Activated CD4-positive, alpha-beta T cell treated with anti-CD3 and anti-CD28 coated beads, Interleukin-2, amount 50 U/mL, for 24 hours (primary cell): ENCODE measurements around the gene SERPIND1.
"Not testable (repeated sequence)": the region's sequence is repeated elsewhere in the genome, so short reads cannot be mapped to it uniquely, and the experiment has no call there.

ENCODE experiments used
- DNase-seq, 2 donors: peaks; one replicate each; pipeline ENCODE4 v3.0.0-alpha.2; 2020; ENCODE audit warnings: low read depth in 1 of 2, low spot score in 1 of 2

The SERPIND1 gene

DNA sequence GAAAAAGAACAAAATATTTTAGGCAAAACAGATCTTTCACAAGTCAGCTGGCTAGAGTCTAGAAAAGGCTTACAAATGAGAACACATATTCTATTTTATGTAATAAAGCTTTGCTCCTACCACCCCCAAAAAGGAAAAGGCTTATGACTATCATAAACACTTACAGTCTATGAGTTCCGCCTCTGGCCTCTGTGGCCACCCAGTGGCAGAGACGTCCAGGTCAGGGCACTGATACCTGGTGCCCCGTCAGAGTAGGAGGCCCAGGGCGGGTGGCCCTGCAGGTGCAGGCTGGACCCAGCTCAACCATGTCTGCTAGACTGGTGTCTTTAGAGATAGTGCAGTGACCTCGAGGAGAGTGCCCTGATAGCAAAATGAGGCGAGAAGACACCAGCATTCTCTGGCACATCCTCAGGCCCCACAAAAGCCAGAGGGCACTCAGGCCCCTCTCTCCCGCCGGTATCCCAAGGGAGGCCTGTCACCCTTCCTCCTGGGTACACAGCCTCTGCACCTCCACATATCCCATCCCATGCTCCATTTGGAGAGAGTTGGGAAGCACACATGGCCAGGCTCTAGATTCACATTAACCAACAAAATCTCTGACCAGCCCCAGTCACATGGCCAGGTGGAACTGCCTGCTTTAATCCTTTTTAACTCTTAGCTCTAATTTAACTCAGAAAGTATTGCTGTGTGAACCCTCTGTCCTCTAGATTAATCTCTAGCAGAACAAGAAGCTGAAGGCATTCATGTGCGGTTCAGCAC is 27.3 kb upstream of the SERPIND1 start:
- DNase-seq, result no peak

DNA sequence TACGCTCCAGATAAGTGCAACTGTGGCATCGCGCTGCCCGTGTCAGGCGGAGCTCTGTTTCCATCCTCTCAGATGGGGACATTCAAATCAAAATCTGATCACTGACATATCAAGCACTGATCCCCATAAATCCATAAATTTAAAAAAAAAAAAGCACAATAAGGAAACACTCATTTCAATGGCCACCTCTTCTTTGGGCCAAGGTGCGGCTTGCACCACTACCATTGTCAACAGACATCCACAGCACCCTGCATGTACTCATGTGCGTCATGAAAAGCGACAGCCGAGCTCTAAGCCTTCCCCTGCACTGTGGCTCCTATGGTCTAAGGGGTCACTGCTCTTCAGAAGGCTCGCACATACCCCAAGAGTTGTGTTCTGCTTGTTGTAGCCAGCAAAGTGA is 26.7 kb upstream of the SERPIND1 start:
- no peak for DNase-seq

GRCh38 chr22:20748082-20748481 is 25.8 kb upstream of the SERPIND1 start:
- no peak for DNase-seq

GRCh38 chr22:20748731-20749428 is 25.0 kb upstream of the SERPIND1 start:
- DNase-seq, result no peak

DNA sequence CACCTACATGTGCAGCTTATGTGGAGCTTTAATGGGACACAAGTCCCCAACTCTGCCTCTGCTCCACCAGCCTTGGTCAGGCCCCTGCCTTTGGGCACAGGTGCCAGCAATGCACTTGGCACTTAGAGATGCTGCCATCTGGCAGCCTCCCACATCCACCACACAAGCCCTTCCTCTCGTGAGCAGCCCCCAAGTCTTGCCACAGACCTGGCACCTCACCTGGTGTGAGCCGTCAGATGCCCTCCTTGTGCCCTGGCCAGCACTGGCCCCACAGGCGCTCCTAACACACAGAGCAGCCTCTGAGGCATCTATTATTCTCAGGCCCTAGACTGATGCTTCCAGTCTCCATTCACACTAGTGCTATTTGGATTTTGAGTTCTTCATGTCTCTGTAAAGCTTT is 24.5 kb upstream of the SERPIND1 start:
- DNase-seq, result no peak

DNA sequence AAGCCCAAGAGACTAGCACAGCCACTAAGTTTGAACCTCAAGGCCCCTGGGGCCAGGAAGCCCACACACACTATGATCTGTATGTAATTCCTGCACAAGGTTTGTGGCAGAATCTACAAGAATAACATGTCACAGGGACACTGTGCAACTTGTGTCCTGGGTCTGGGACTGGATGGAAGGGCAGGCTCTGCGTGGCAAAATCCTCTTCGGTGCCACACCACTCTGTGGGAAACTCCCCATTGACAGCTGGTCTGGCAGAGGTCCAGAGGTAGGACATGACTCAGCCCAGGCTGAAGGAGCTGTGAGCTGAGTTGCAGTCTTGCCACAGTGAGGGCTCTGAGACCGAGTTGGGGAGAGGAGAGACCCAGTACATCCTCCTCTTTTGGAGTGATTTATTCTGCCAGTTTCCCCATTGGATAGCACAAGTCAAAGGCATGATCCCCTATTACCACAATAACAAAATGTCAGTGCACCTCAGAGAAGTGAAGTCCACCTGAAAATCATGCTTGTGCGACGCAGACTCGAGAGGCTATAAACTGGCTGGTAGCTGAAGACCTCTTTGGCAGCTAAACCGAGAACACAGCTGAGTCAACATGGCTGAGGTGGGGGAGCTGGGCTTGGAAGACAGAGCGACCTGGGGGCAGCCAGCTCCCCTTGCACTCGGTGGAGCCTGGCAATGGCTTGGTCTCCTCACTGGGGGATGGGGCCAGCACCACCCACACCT is 23.3 kb upstream of the SERPIND1 start:
- peak in 1 of 2 donors; percentile 14 for DNase-seq

DNA sequence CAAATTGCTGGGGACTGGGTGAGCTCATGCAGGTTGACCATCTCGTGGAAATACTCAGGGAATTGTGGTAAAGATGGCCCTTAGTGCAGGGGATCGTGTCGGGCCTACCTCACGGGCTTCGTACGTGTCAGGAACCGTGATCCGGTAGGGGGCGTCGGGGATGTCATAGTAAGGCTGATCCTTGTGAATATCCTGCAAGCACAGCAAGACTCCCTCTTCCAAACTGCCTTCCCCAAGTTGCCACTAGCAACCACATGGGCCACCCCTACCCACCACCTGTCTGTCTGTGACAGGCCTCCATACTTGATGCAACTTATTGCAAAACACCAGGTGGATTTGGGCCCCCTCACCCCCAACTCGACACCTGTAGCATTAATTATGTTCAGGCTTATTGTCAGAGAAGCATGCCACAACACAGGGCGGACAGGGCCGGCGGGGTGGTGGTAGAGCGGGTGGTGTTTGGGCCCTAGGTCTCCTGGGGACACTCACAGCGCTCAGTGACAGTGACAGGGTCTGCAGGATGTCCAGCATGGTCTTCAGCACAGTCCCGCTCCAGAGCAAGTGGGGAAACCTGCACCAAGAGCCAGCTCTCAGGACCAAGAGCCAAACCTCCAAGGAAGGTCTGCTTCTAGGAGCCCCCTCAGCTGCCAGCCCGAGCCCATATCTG is 22.6 kb upstream of the SERPIND1 start:
- DNase-seq, result no peak

- DNase-seq, result no peak
These were observed 21.7 kb upstream of the SERPIND1 start for GRCh38 chr22:20752104-20752741.

DNA sequence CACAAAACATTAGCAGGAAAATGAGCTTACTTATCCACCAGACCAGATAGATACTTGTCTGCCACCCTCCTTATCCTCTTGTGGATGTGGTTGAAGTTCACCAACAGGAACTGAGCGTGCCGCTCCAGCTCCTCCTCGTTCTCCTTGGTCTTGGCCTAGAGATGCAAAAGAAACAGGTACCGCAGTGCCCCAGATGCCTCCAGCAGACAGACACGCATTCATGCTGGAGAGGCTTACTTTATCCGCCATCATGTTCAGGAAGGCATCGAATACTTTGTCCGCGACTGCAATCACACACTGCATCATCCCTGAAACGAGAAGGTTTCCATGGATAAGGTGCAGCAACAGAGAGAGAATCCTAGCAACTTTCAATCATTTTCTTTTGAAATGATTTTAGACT is 21.0 kb upstream of the SERPIND1 start:
- no peak for DNase-seq

DNA sequence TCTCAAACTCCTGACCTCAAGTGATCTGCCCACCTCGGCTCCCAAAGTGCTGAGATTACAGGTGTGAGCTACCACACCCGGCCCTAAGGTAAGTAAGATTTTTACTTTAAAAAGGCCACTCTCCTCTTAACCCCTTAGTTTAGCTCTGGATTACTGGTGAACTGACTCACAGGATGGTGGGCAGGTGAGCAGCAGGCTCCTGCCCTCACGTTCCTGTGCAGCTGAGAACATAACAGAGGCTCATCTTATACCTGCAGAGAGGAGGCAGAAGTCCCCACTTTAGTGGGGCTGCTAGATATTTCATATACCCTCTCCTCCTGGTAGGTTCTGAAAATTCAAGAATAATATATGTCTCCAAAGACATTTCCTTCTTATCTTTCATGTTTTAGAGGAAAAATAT is 17.1 kb upstream of the SERPIND1 start:
- no peak for DNase-seq

DNA sequence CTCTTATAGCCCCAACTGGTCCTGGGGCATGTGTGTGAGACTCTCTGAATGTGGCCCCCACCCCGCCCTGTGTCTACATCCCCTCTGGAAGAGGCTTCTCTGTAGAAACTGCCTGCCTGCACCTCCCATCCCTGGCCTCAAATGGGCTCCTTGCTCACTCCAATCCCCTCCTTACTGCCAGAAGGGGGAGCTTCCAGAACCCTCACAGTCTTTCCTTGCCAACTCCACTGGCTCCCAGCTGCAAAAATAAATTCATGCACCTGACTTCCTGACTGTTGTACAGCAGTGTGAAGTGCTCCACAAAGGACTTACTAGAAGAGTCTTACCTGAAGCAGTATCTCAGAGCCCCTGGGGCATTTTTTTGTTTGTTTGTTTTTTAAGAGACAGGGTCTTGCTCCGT is 15.2 kb upstream of the SERPIND1 start:
- DNase-seq, result no peak

DNA sequence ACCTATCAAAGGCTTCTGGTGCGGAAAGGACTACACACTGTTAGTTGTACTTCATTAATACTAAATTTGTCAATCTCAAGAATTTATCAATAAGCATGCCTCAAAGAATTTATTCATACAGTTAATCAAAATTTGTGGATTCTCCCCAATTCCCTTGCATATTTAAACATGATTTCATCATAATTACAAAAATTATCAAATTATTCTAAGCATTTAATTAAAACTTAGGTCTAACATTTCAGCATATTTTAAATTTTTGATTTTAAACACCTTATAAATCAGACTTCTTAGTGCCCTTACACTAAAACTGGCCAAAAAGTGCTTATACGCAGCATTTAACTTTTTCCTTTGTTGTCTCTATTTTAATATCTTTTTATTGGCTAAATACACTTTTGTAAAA is 13.8 kb upstream of the SERPIND1 start:
- no peak for DNase-seq

DNA sequence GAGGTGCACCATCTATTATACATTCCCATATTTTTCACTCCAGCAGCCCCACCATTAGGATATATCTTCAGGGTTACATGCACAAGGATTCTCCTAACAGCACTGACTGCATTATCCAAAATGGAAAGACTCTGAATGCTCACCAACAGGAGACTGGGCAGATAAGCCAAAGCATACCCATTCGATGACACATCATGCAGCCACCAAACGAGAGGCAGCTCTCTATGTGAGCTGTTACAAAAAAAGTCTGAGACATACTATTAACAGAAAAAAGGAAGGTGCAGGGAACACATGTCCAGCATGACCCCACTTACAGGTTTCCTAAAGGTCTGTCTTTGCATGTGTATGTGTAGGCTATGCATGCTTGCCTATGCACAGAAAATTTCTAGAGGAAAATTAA is 12.4 kb upstream of the SERPIND1 start:
- no peak for DNase-seq

DNA sequence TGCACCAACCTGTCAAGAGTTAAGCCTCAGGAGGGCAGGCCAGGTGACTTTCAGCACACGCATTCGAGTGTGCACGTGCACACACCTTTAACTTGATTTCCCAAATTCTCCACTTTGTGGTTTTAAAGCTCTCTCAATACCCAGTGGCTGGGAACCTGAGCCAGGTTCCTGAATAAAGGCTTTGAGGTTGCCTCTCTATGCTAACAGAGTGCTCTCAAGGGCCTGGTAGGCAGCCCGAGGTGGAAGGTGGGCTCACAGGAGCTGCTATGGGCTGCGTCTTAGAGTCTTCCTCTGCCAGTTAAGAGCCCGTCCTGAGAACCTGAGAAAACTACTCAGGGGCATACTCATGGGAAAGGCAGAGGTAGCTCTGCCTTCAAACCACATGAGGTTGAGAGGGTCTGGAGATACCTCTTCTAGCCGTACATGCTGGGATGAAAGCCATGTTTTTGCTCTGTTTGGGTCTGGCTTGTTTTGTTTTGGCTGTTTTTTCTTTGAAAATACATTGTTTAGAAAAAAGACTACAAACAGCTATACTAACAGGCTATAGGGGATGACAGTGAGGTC is 11.6 kb upstream of the SERPIND1 start:
- DNase-seq, result no peak

DNA sequence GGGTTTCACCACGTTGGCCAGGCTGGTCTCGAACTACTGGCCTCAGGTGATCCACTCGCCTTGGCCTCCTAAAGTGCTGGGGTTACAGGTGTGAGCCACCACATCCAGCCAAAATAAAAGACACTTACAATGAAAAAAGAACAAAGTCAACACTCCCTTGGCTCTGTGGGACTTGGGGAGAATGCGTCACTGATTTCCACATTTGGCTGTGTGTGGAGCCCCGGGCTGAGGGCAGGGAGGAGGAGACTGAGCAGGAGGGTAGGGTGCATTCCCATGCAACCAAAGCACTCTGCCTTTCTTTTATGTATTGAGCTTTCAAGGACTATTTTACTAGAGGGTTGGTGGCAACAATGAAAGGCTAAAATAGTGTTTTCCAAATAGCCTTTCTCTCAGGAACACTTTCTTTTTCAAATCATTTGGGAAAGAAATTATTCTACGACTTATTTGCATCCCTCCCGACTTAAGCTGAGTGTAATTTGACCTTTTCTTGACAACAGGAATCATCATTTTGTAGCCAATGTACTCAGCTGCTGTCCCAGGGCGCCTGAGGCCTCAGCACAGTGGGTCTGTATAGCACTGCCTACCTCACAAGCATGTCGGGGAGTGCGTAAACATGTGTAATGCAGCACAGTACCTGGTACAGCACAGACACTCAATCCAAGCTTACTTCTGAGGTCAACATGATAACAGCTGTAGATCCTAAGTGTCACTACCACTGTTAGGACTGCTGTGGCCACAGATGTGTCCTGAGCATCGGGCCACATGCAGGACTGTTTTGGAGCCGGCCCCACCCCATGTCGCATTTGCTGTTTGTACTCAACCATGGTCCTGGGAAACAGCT is 10.1 kb upstream of the SERPIND1 start:
- DNase-seq, result no peak

- DNase-seq, result no peak
These were observed 9.5 kb upstream of the SERPIND1 start for GRCh38 chr22:20764471-20764720.

- no peak for DNase-seq
These were observed 9.2 kb upstream of the SERPIND1 start for GRCh38 chr22:20764729-20765128.

- no peak for DNase-seq
These were observed 8.0 kb upstream of the SERPIND1 start for GRCh38 chr22:20765938-20766337.

GRCh38 chr22:20766530-20766929 is 7.4 kb upstream of the SERPIND1 start:
- DNase-seq, result no peak

- not testable (repeated sequence) for DNase-seq
These were observed 4.5 kb upstream of the SERPIND1 start for GRCh38 chr22:20769496-20769826.
